AG04450 (cell line): ENCODE measurements around the gene MCM3AP. TPM values are rescaled to one million over a fixed set of nuclear protein-coding genes. Genes with fewer than 3 reads are reported as not detected.

Experiments used
- CTCF ChIA-PET: fragments of 300-600, 350-600 bp; formaldehyde crosslinking; extraction: SDS; loops from one replicate; lab custom pipeline; 2022; ENCODE audit warnings: antibody characterized with exemption, inconsistent platforms; lab: Charles Lee
- POLR2A ChIA-PET: fragments of 350-600 bp; formaldehyde crosslinking; extraction: SDS; loops from one replicate; lab custom pipeline; 2021; ENCODE audit warnings: antibody characterized with exemption, inconsistent platforms; lab: Yijun Ruan, JAX
- DNase-seq: peaks from one replicate; pipeline ENCODE4 v3.0.0-alpha.2; 2011; ENCODE audit warnings: low read depth, low spot score
- H3K27ac ChIP-seq: one replicate; pipeline ENCODE4 v1.5.1; 2012; ENCODE audit warnings: low read depth, low read length, control low read depth
- H3K27me3 ChIP-seq: one replicate; pipeline ENCODE4 v1.6.0; 2012; ENCODE audit warnings: low read length; ENCODE audit not compliant: control insufficient read depth, insufficient read depth
- H3K4me3 ChIP-seq: 2 replicates; pipeline ENCODE4 v1.5.1; 2011; ENCODE audit warnings: mild to moderate bottlenecking, low read depth, low read length, control low read depth
- H3K9me3 ChIP-seq: 2 replicates; pipeline ENCODE4 v1.5.1; 2012; ENCODE audit warnings: low read length; ENCODE audit not compliant: control insufficient read depth, insufficient read depth
- polyA plus RNA-seq: library from polyadenylated mRNA; depleted of rRNA; stranded (reverse); fragments of >200 nt; gene quantifications from 2 replicates; pipeline ENCODE4 v1.2.3, GENCODE V29; 2011
- TF ChIP-seq, protein P1 (sequence below): IDR thresholded peaks from 2 replicates; pipeline ENCODE4 v1.5.1; 2011; ENCODE audit warnings: low read depth, low read length, control low read depth, inconsistent platforms

MCM3AP gene
- polyA plus RNA-seq, 1 experiment: 43.7 TPM

DNA sequence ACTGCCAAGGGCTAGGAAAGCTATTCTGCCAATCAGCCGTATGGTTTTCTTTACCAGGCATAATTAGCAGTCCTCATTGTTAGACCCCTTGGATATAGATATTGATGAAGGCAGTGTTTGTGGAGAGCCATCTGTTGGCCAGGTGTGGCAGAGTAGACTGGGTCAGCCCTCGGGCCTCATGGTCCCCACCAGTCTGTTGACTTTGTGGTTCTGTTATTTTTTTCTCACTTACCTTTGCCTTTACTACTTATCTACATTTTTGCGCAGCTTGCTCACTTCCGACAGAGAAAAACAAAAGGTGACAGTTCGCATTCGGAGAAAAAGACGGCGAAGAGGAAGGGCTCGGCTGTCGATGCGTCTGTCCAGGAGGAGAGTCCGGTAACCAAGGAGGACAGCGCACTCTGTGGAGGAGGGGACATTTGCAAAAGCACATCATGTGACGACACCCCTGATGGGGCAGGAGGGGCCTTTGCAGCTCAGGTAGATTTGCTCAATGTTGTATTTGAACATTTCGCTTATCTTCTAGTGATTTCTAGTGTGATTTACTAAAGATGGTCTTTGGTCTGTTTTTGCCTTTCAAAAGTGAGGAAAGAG is 40.8 kb upstream of the MCM3AP start:
- H3K27ac ChIP-seq: no peak overlapping the region
- peaks cover 2% of the 10 kb centered on the region; the same call in 1 of the 2 replicates for H3K9me3 ChIP-seq
- ChIA-PET CTCF (interaction anchor here (1.1 to 1.5 kb wide), 2 partner anchors 173 to 183 kb away, joined by 5 read pairs; no protein-coding TSS in a partner anchor), POLR2A (interaction anchor here (0.7 kb wide), 1 partner anchor 227 kb away, joined by 3 read pairs; no protein-coding TSS in a partner anchor)
- H3K4me3 ChIP-seq: no peak overlapping the region
- no peaks in the 10 kb centered on the region for H3K27me3 ChIP-seq
- DNase-seq: no peak
- TF ChIP-seq, protein P1, sequence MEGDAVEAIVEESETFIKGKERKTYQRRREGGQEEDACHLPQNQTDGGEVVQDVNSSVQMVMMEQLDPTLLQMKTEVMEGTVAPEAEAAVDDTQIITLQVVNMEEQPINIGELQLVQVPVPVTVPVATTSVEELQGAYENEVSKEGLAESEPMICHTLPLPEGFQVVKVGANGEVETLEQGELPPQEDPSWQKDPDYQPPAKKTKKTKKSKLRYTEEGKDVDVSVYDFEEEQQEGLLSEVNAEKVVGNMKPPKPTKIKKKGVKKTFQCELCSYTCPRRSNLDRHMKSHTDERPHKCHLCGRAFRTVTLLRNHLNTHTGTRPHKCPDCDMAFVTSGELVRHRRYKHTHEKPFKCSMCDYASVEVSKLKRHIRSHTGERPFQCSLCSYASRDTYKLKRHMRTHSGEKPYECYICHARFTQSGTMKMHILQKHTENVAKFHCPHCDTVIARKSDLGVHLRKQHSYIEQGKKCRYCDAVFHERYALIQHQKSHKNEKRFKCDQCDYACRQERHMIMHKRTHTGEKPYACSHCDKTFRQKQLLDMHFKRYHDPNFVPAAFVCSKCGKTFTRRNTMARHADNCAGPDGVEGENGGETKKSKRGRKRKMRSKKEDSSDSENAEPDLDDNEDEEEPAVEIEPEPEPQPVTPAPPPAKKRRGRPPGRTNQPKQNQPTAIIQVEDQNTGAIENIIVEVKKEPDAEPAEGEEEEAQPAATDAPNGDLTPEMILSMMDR: no peak

DNA sequence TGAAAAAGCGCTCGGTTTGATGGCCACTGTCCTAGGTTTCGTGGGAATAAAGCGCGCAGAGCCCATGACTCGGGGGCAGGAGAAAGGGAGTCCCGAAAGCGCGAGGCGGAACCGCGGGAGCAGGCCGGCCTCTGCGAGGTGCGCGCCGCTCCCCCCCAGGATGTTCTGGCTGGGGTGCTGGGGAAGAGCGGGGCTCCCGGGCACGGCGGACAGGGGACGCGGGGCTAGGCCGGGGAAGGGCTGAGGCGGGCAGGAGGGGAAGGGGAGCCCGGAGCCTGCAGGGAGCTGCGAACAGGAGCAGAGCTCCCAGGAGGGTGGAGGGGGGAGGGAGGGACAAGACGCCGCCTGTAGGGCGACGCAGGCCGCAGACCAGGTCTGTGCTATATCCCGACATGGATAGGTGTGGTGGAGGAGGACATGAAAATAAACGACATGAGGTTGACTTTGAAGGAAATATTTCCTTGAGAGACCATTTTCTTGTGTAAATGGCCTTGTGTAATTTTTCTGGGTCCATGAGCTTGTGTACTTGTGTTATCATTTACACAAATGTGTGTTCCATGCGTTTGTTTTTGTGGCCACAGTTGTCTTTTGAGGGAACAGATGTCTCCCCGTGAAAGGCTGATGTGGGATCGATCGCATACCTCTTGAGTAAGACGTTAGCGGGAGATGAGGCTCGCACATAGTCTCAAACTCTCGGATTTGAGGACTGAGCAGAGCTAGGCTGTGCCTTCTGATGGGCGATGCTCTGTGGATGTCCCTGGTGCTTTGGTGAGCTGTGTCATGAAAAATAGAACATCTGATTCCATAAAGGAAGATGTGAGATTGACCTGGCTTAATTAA is 39.9 kb upstream of the MCM3AP start:
- H3K4me3 ChIP-seq: peak overlapping the region; percentile 74
- DNase-seq: no peak
- ChIA-PET POLR2A (interaction anchor here (0.6 to 1.0 kb wide), 5 partner anchors 9 to 310 kb away, joined by 3 to 6 read pairs (median 3); partner anchors contain the start of gene PRMT2), CTCF (interaction anchor here (1.1 to 1.5 kb wide), 2 partner anchors 172 to 182 kb away, joined by 5 read pairs; no protein-coding TSS in a partner anchor)
- H3K9me3 ChIP-seq: peaks cover 2% of the 10 kb centered on the region; the same call in 1 of the 2 replicates
- TF ChIP-seq, protein P1: peak; percentile 44
- no peaks in the 10 kb centered on the region for H3K27me3 ChIP-seq
- H3K27ac ChIP-seq: peak overlapping the region; percentile 21

- Histone ChIP-seq H3K27me3 (no peaks in the 10 kb centered on the region), H3K27ac (peak overlapping the region; percentile 94), H3K4me3 (peak overlapping the region; percentile 95), H3K9me3 (peaks cover 2% of the 10 kb centered on the region; the same call in 1 of the 2 replicates)
- DNase-seq: peak; percentile 21
- ChIA-PET POLR2A (interaction anchor here (0.6 to 1.0 kb wide), 3 partner anchors 181 to 311 kb away, joined by 3 read pairs; partner anchors contain the start of gene PRMT2), CTCF (no interaction called here)
- TF ChIP-seq, protein P1: peak; percentile 10; the same call in 1 of the 2 replicates
Observed at GRCh38 chr21:46324390-46325072, 39.1 kb upstream of the MCM3AP start.

- peak within 1 kb of the TSS; percentile 94 for H3K27ac ChIP-seq
- CTCF ChIA-PET: no interaction called here
- TF ChIP-seq, protein P1: no peak
- H3K27me3 ChIP-seq: no peaks in the 10 kb centered on the region
- peak within 1 kb of the TSS; percentile 95 for H3K4me3 ChIP-seq
- peaks cover 2% of the 10 kb centered on the region; the same call in 1 of the 2 replicates for H3K9me3 ChIP-seq
- POLR2A ChIA-PET: interaction anchor here (1.8 kb wide), 1 partner anchor 39 kb away, joined by 6 read pairs; the partner anchor contains the start of gene MCM3AP
- peak; percentile 95 for DNase-seq
Observed at GRCh38 chr21:46323710-46324389, 38.4 kb upstream of the MCM3AP start, which contains the start of the genes C21orf58 and PCNT. Gene C21orf58 (minus strand): TSS chr21:46323870. CDS start chr21:46322738, 1,132 bp downstream. Gene PCNT (plus strand): TSS chr21:46324156. CDS start chr21:46324229, 73 bp downstream.
